ENCODE data around the gene MCEMP1. TPM values are rescaled to one million over a fixed set of nuclear protein-coding genes. Genes with fewer than 3 reads are reported as not detected.

MCEMP1 gene
- polyA plus RNA-seq, 1 donor from 2014 or later = not detected

GRCh38 chr19:7706188-7706954, 29.5 kb downstream of the MCEMP1 start:
- Histone ChIP-seq H3K9me3 (ENCODE audit: low read length) (no peaks in the 10 kb centered on the region), H2AFZ (ENCODE audit: low read depth, low read length) (no peak overlapping the region), H3K79me2 (replicated peaks; ENCODE audit: insufficient read depth, low read length) (no peaks in the 10 kb centered on the region), H4K20me1 (ENCODE audit: insufficient read depth) (no peaks in the 10 kb centered on the region), H3K9me2 (ENCODE audit: insufficient read depth, low read length) (no peaks in the 10 kb centered on the region), H3K9ac (ENCODE audit: low read length) (no peak overlapping the region), H3K4me3 (ENCODE audit: low read length) (no peak overlapping the region), H3K27ac (ENCODE audit: low read length) (no peak overlapping the region), H3K36me3 (ENCODE audit: insufficient read depth, low read length) (no peaks in the 10 kb centered on the region), H3K4me2 (ENCODE audit: low read length) (no peak overlapping the region), H3K27me3 (ENCODE audit: insufficient read depth, low read depth, low read length) (no peaks in the 10 kb centered on the region), H3F3A (ENCODE audit: insufficient read depth, low read length, poor library complexity, severe bottlenecking) (no peaks in the 10 kb centered on the region)
- no peak for TF ChIP-seq REST (IDR thresholded peaks at IDR 0.05; ENCODE audit: borderline replicate concordance)

- Histone ChIP-seq H3K9ac (ENCODE audit: low read length) (no peak overlapping the region), H3K4me3 (ENCODE audit: low read length) (no peak overlapping the region), H3K9me2 (ENCODE audit: insufficient read depth, low read length) (no peaks in the 10 kb centered on the region), H3K4me2 (ENCODE audit: low read length) (no peak overlapping the region), H3K79me2 (replicated peaks; ENCODE audit: insufficient read depth, low read length) (no peaks in the 10 kb centered on the region), H2AFZ (ENCODE audit: low read depth, low read length) (no peak overlapping the region), H3K27me3 (ENCODE audit: insufficient read depth, low read depth, low read length) (no peaks in the 10 kb centered on the region), H3F3A (ENCODE audit: insufficient read depth, low read length, poor library complexity, severe bottlenecking) (no peaks in the 10 kb centered on the region), H4K20me1 (ENCODE audit: insufficient read depth) (no peaks in the 10 kb centered on the region), H3K9me3 (ENCODE audit: low read length) (no peaks in the 10 kb centered on the region), H3K36me3 (ENCODE audit: insufficient read depth, low read length) (no peaks in the 10 kb centered on the region), H3K27ac (ENCODE audit: low read length) (no peak overlapping the region)
- no peak for TF ChIP-seq TAF1 (IDR thresholded peaks at IDR 0.05; ENCODE audit: low read depth)
- no peak for TF ChIP-seq SMC3 (conservative IDR thresholded peaks at IDR 0.05; ENCODE audit: poor library complexity)
- TF ChIP-seq CTCF (IDR thresholded peaks at IDR 0.05; ENCODE audit: poor library complexity, severe bottlenecking) = no peak
- TF ChIP-seq EP300 (conservative IDR thresholded peaks at IDR 0.05; ENCODE audit: poor library complexity, severe bottlenecking) = no peak
- TF ChIP-seq POLR2AphosphoS5 (IDR thresholded peaks at IDR 0.05) = no peak
- TF ChIP-seq MXI1 (conservative IDR thresholded peaks at IDR 0.05; ENCODE audit: poor library complexity, severe bottlenecking) = no peak
- no peak for TF ChIP-seq RAD21 (conservative IDR thresholded peaks at IDR 0.05)
- TF ChIP-seq REST (IDR thresholded peaks at IDR 0.05; ENCODE audit: borderline replicate concordance) = no peak
- no peak for TF ChIP-seq EZH2 (IDR thresholded peaks at IDR 0.05; ENCODE audit: borderline replicate concordance, insufficient read depth, low read length, poor library complexity, severe bottlenecking)
Measured at GRCh38 chr19:7706955-7707456, 30.1 kb downstream of the MCEMP1 start.
